Measurements from ENCODE around the gene COL8A2. TPM values are rescaled to one million over a fixed set of nuclear protein-coding genes. Genes with fewer than 3 reads are reported as not detected.

Gene COL8A2
- total and polyA plus RNA-seq, 7 donors: 0.60 to 13.0 (median 3.2) TPM

DNA sequence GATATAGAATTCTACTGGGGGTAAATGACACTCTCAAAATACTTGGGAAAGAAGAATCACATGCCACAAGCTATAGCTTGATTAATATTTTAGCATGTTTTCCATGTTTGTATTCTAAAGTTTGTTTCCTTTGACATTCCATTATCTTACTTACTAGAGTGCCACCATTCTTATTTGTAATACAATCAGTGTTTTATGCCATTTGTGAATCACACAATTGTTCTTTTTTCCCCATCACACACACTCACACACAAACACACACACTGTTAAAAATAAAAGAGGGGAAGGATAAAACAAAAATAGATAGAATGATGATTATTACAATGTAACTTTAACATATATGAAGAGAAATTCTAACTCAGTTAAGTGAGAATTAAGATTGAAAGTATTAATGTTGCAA, 57.2 kb downstream of the COL8A2 start:
- DNase-seq: no peak
- TF ChIP-seq, protein P1, sequence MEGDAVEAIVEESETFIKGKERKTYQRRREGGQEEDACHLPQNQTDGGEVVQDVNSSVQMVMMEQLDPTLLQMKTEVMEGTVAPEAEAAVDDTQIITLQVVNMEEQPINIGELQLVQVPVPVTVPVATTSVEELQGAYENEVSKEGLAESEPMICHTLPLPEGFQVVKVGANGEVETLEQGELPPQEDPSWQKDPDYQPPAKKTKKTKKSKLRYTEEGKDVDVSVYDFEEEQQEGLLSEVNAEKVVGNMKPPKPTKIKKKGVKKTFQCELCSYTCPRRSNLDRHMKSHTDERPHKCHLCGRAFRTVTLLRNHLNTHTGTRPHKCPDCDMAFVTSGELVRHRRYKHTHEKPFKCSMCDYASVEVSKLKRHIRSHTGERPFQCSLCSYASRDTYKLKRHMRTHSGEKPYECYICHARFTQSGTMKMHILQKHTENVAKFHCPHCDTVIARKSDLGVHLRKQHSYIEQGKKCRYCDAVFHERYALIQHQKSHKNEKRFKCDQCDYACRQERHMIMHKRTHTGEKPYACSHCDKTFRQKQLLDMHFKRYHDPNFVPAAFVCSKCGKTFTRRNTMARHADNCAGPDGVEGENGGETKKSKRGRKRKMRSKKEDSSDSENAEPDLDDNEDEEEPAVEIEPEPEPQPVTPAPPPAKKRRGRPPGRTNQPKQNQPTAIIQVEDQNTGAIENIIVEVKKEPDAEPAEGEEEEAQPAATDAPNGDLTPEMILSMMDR (IDR thresholded peaks at IDR 0.05): no peak
- TF ChIP-seq EP300 (IDR thresholded peaks at IDR 0.05) (no peak), POLR2A (IDR thresholded peaks at IDR 0.05) (no peak), POLR2AphosphoS5 (IDR thresholded peaks at IDR 0.05) (no peak)
- intact Hi-C loops (cut with DNase I): no loop called here

GRCh38 chr1:36062315-36062714, 62.7 kb downstream of the COL8A2 start:
- H3K4me1 ChIP-seq: no peaks in the 10 kb centered on the region
- H3K9me3 ChIP-seq: no peaks in the 10 kb centered on the region
- DNase-seq: no peak
- H3K27me3 ChIP-seq: no peaks in the 10 kb centered on the region
- H3K36me3 ChIP-seq: peaks cover 0 to 6% (median 0%) of the 10 kb centered on the region in 4 donors
- intact Hi-C loops (cut with DNase I): no loop called here
- TF ChIP-seq, protein P1 (IDR thresholded peaks at IDR 0.05): no peak
- TF ChIP-seq EP300 (IDR thresholded peaks at IDR 0.05): no peak
- no peak for TF ChIP-seq POLR2A (IDR thresholded peaks at IDR 0.05)
- no peak for TF ChIP-seq POLR2AphosphoS5 (IDR thresholded peaks at IDR 0.05)
- 97 to 99% methylated on average over 1 of the region's 1 CpG for WGBS, 2 donors
- H3K27ac ChIP-seq: no peak overlapping the region
- H3K4me3 ChIP-seq: no peak overlapping the region

More for the DNA sequence above, 57.2 kb downstream of the COL8A2 start:
- H3K27me3 ChIP-seq: no peaks in the 10 kb centered on the region
- no peaks in the 10 kb centered on the region for H3K4me1 ChIP-seq
- H3K36me3 ChIP-seq: peaks cover 0 to 4% (median 0%) of the 10 kb centered on the region in 4 donors
- H3K27ac ChIP-seq: no peak overlapping the region
- H3K9me3 ChIP-seq: no peaks in the 10 kb centered on the region
- no peak overlapping the region for H3K4me3 ChIP-seq

GRCh38 chr1:36055706-36056105, 69.3 kb downstream of the COL8A2 start:
- Histone ChIP-seq H3K4me1 (no peaks in the 10 kb centered on the region), H3K36me3 (peaks cover 0 to 30% (median 3%) of the 10 kb centered on the region in 4 donors), H3K4me3 (no peak overlapping the region), H3K27me3 (no peaks in the 10 kb centered on the region), H3K27ac (no peak overlapping the region), H3K9me3 (no peaks in the 10 kb centered on the region)
- 89 to 90% methylated on average over 5 of the region's 5 CpGs for WGBS, 2 donors
- DNase-seq: no peak
- intact Hi-C loops (cut with DNase I): no loop called here
- TF ChIP-seq, protein P1 (IDR thresholded peaks at IDR 0.05): no peak
- TF ChIP-seq EP300 (IDR thresholded peaks at IDR 0.05): no peak

GRCh38 chr1:36053978-36054377, 71.0 kb downstream of the COL8A2 start:
- intact Hi-C loops (cut with DNase I): no loop called here
- Histone ChIP-seq H3K4me3 (no peak overlapping the region), H3K4me1 (no peaks in the 10 kb centered on the region), H3K27ac (no peak overlapping the region), H3K9me3 (no peaks in the 10 kb centered on the region), H3K27me3 (no peaks in the 10 kb centered on the region), H3K36me3 (peaks cover 0 to 40% (median 5%) of the 10 kb centered on the region in 4 donors)
- TF ChIP-seq POLR2A (IDR thresholded peaks at IDR 0.05) (no peak), EP300 (IDR thresholded peaks at IDR 0.05) (no peak), POLR2AphosphoS5 (IDR thresholded peaks at IDR 0.05) (no peak)
- TF ChIP-seq, protein P1 (IDR thresholded peaks at IDR 0.05): no peak
- no peak for DNase-seq

GRCh38 chr1:36051821-36052220, 73.2 kb downstream of the COL8A2 start:
- Histone ChIP-seq H3K9me3 (no peaks in the 10 kb centered on the region), H3K27me3 (no peaks in the 10 kb centered on the region), H3K36me3 (peaks cover 0 to 52% (median 10%) of the 10 kb centered on the region in 4 donors), H3K4me1 (no peaks in the 10 kb centered on the region), H3K4me3 (no peak overlapping the region), H3K27ac (no peak overlapping the region)
- DNase-seq: no peak
- intact Hi-C loops (cut with DNase I): no loop called here
- TF ChIP-seq POLR2A (IDR thresholded peaks at IDR 0.05): no peak
- no peak for TF ChIP-seq POLR2AphosphoS5 (IDR thresholded peaks at IDR 0.05)
- TF ChIP-seq EP300 (IDR thresholded peaks at IDR 0.05): no peak
- TF ChIP-seq, protein P1 (IDR thresholded peaks at IDR 0.05): no peak

All from sigmoid colon (tissue), 7 donors.